ENCODE results near the gene ZDHHC7.
A peak's percentile ranks its signal among the peaks of the same experiment; 100 is the strongest.

Gene ZDHHC7

GRCh38 chr16:84957792-84958191, 53.5 kb downstream of the ZDHHC7 start:
- no peak overlapping the region for H3K27ac ChIP-seq
- H3K27me3 ChIP-seq: peaks cover 0 to 9% of the 10 kb centered on the region in 2 donors
- H3K9me3 ChIP-seq: no peaks in the 10 kb centered on the region
- TF ChIP-seq, protein P1, sequence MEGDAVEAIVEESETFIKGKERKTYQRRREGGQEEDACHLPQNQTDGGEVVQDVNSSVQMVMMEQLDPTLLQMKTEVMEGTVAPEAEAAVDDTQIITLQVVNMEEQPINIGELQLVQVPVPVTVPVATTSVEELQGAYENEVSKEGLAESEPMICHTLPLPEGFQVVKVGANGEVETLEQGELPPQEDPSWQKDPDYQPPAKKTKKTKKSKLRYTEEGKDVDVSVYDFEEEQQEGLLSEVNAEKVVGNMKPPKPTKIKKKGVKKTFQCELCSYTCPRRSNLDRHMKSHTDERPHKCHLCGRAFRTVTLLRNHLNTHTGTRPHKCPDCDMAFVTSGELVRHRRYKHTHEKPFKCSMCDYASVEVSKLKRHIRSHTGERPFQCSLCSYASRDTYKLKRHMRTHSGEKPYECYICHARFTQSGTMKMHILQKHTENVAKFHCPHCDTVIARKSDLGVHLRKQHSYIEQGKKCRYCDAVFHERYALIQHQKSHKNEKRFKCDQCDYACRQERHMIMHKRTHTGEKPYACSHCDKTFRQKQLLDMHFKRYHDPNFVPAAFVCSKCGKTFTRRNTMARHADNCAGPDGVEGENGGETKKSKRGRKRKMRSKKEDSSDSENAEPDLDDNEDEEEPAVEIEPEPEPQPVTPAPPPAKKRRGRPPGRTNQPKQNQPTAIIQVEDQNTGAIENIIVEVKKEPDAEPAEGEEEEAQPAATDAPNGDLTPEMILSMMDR (IDR thresholded peaks at IDR 0.05): no peak
- H3K4me1 ChIP-seq: peaks cover 0 to 3% (median 0%) of the 10 kb centered on the region in 4 donors
- H3K36me3 ChIP-seq: no peaks in the 10 kb centered on the region
- H3K4me3 ChIP-seq: no peak overlapping the region
- intact Hi-C loops (cut with DNase I; ENCODE audit: low total_unique reads): no loop called here
- DNase-seq: no peak

- H3K27me3 ChIP-seq: peaks cover 0 to 9% of the 10 kb centered on the region in 2 donors
- intact Hi-C loops (cut with DNase I; ENCODE audit: low total_unique reads): no loop called here
These were observed 54.1 kb downstream of the ZDHHC7 start for GRCh38 chr16:84957192-84957591.

DNA sequence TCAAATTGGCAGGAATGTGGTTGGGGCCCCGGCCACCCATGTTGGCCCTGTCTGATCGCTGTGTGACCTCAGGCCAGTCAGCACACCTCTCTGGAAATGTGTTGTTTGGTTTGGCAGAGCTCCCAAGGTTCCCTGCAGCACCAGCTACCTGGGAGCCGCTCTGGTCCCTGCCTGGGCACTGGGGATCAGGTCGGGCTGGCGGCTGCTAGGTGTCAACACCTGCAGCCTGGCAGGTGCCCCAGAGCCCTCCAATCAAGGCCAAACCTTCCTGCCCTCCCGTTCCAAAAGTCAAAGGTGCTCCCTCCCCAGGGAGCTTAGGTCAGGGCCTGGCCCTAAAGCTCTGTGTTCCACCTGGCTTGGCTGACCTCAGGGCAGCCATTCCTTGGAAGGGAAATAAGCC, 55.9 kb downstream of the ZDHHC7 start:
- Histone ChIP-seq H3K27ac (no peak overlapping the region), H3K4me1 (peaks cover 0 to 8% (median 2%) of the 10 kb centered on the region in 4 donors), H3K4me3 (no peak overlapping the region), H3K27me3 (peaks cover 0 to 6% of the 10 kb centered on the region in 2 donors), H3K9me3 (no peaks in the 10 kb centered on the region), H3K36me3 (no peaks in the 10 kb centered on the region)
- intact Hi-C loops (cut with DNase I; ENCODE audit: low total_unique reads): no loop called here
- TF ChIP-seq, protein P1 (IDR thresholded peaks at IDR 0.05): no peak
- no peak for DNase-seq

More at GRCh38 chr16:84957192-84957591, 54.1 kb downstream of the ZDHHC7 start:
- Histone ChIP-seq H3K36me3 (no peaks in the 10 kb centered on the region), H3K4me3 (no peak overlapping the region), H3K4me1 (peaks cover 0 to 8% (median 2%) of the 10 kb centered on the region in 4 donors), H3K9me3 (no peaks in the 10 kb centered on the region), H3K27ac (no peak overlapping the region)
- TF ChIP-seq, protein P1 (IDR thresholded peaks at IDR 0.05): no peak
- no peak for DNase-seq

DNA sequence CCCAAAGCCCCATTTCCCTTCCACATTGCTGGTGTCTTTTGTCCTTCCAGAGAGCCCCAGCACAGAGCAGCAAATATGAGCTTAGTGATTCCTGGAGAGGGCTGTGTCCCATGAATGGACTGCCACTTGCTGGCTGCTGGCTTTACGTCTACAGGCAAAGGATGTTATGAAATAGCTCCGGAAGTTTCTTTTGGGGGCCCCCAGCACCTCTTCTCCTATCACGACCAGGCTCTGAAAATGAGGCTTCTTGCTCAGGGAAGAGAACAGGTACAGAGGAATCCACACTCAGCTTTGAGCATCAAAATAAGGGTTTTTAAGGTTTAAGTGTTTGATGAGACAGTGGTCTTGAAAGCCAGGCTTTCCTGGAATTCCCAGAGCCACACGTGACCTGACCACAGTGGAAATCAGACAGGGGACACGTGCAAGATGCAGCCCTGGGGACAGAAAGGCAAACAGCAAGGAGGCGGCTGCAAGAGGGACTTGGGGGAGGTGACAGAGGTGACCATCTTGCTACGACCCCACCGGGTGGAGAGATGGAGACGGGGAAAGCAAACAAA, 58.1 kb downstream of the ZDHHC7 start:
- Histone ChIP-seq H3K4me1 (peaks cover 0 to 8% (median 2%) of the 10 kb centered on the region in 4 donors), H3K4me3 (no peak overlapping the region), H3K9me3 (no peaks in the 10 kb centered on the region), H3K27ac (no peak overlapping the region), H3K27me3 (peaks cover 0 to 3% of the 10 kb centered on the region in 2 donors), H3K36me3 (no peaks in the 10 kb centered on the region)
- intact Hi-C loops (cut with DNase I; ENCODE audit: low total_unique reads): no loop called here
- no peak for DNase-seq
- TF ChIP-seq, protein P1 (IDR thresholded peaks at IDR 0.05): no peak

- intact Hi-C loops (cut with DNase I; ENCODE audit: low total_unique reads): loop anchor here (1.0 kb wide), 1 partner anchor 198 kb away; no protein-coding TSS in a partner anchor
- H3K27ac ChIP-seq: no peak overlapping the region
- H3K27me3 ChIP-seq: peaks cover 0 to 2% of the 10 kb centered on the region in 2 donors
- H3K4me3 ChIP-seq: no peak overlapping the region
- H3K9me3 ChIP-seq: no peaks in the 10 kb centered on the region
- TF ChIP-seq, protein P1 (IDR thresholded peaks at IDR 0.05): peak; percentile 88 to 95
- DNase-seq: peak; percentile 85 to 87
- peaks cover 0 to 8% (median 2%) of the 10 kb centered on the region in 4 donors for H3K4me1 ChIP-seq
- H3K36me3 ChIP-seq: no peaks in the 10 kb centered on the region
These were observed 58.8 kb downstream of the ZDHHC7 start for GRCh38 chr16:84952335-84953189.

Measured in tibial artery (tissue), 4 donors.